HepG2 (cell line): ENCODE data around the gene CPT1B. TPM values are rescaled to one million over a fixed set of nuclear protein-coding genes. Genes with fewer than 3 reads are reported as not detected.

Experiments
- ATF7 ChIP-seq, 2 experiments: fragments of 450-650 bp in 1 of 2; sonication (generic) in 1 of 2; formaldehyde crosslinking in 1 of 2; IDR thresholded peaks; 2 replicates each; pipeline versions ENCODE4 v1.4.0 to v1.6.1; 2016 to 2020; ENCODE audit warnings: antibody characterized with exemption in 1 of 2, mild to moderate bottlenecking in 1 of 2, missing genetic modification reagents in 1 of 2
- ELF3 ChIP-seq: IDR thresholded peaks from 2 replicates; pipeline ENCODE4 v1.6.1; 2016; ENCODE audit warnings: missing genetic modification reagents, missing compliant biosample characterization
- ELF4 ChIP-seq: sonication (generic); formaldehyde crosslinking; IDR thresholded peaks from 2 replicates; pipeline ENCODE4 v1.5.0; 2020; ENCODE audit warnings: missing genetic modification reagents, mild to moderate bottlenecking, moderate library complexity, borderline replicate concordance
- MIER3 ChIP-seq: IDR thresholded peaks from 2 replicates; pipeline ENCODE4 v1.6.1; 2016; ENCODE audit warnings: missing compliant biosample characterization, borderline replicate concordance
- MLLT10 ChIP-seq: sonication (generic); formaldehyde crosslinking; IDR thresholded peaks from 2 replicates; pipeline ENCODE4 v1.4.0; 2020; ENCODE audit warnings: missing genetic modification reagents
- MTF1 ChIP-seq: sonication (generic); formaldehyde crosslinking; IDR thresholded peaks from 2 replicates; pipeline ENCODE4 v1.5.0; 2020; ENCODE audit warnings: missing genetic modification reagents
- NR2C2 ChIP-seq: sonication (generic); formaldehyde crosslinking; IDR thresholded peaks from 2 replicates; pipeline ENCODE4 v1.4.0; 2020; ENCODE audit warnings: missing genetic modification reagents, mild to moderate bottlenecking, moderate library complexity, borderline replicate concordance
- PAF1 ChIP-seq: IDR thresholded peaks from 2 replicates; pipeline ENCODE4 v1.6.1; 2016; ENCODE audit warnings: missing genetic modification reagents, missing compliant biosample characterization
- PHF20 ChIP-seq: sonication (generic); formaldehyde crosslinking; IDR thresholded peaks from 2 replicates; pipeline ENCODE4 v1.5.0; 2020; ENCODE audit warnings: mild to moderate bottlenecking, missing genetic modification reagents
- PHF21A ChIP-seq: sonication (generic); formaldehyde crosslinking; IDR thresholded peaks from 2 replicates; pipeline ENCODE4 v1.5.0; 2020; ENCODE audit warnings: mild to moderate bottlenecking, missing genetic modification reagents
- STAT5B ChIP-seq: sonication (generic); formaldehyde crosslinking; IDR thresholded peaks from 2 replicates; pipeline ENCODE4 v1.4.0; 2020; ENCODE audit warnings: missing genetic modification reagents
- ZNF274 ChIP-seq: sonication (generic); formaldehyde crosslinking; IDR thresholded peaks from 2 replicates; pipeline ENCODE4 v1.5.1; 2020; ENCODE audit warnings: mild to moderate bottlenecking, missing genetic modification reagents
- ZNF737 ChIP-seq: sonication (generic); formaldehyde crosslinking; IDR thresholded peaks from 2 replicates; pipeline ENCODE4 v1.5.0; 2020; ENCODE audit warnings: missing genetic modification reagents, mild to moderate bottlenecking, borderline replicate concordance
- ZNF792 ChIP-seq: IDR thresholded peaks from 2 replicates; pipeline ENCODE4 v1.6.1; 2016
- ZSCAN20 ChIP-seq: sonication (generic); formaldehyde crosslinking; IDR thresholded peaks from 2 replicates; pipeline ENCODE4 v1.4.0; 2020; ENCODE audit warnings: missing genetic modification reagents, mild to moderate bottlenecking, borderline replicate concordance
- ZSCAN21 ChIP-seq: sonication (generic); formaldehyde crosslinking; IDR thresholded peaks from 2 replicates; pipeline ENCODE4 v1.8.0; 2022; ENCODE audit warnings: mild to moderate bottlenecking, missing genetic modification reagents, moderate library complexity, borderline replicate concordance
- polyA plus RNA-seq, 8 experiments: library from polyadenylated mRNA; depleted of rRNA in 3 of 8; stranded (reverse) in 7 of 8; unstranded in 1 of 8; fragments of >200 nt; fragmentation: Illumina TruSeq in 4 of 8; extraction: Trizol in 4 of 8; gene quantifications; 2 replicates each; pipeline versions ENCODE4 v1.2.1 to v1.2.3, GENCODE V29; 2011 to 2016; ENCODE audit warnings: low read depth in 4 of 8, missing spikeins in 1 of 8, mixed read lengths in 1 of 8; ENCODE audit not compliant: insufficient read depth in 1 of 8
- total RNA-seq, 5 experiments: library from RNA; depleted of rRNA; stranded (reverse); fragments of >200 nt; fragmentation: Illumina TruSeq; extraction: Trizol; gene quantifications; 2 replicates each; pipeline ENCODE4 v1.2.3, GENCODE V29; 2016; ENCODE audit warnings: low read depth in 1 of 5
- TF ChIP-seq, protein P1 (sequence below): sonication (generic); formaldehyde crosslinking; IDR thresholded peaks from 2 replicates; pipeline ENCODE4 v1.5.1; 2020; ENCODE audit warnings: missing genetic modification reagents, mild to moderate bottlenecking, borderline replicate concordance
- TF ChIP-seq, protein P2 (sequence below): sonication (generic); formaldehyde crosslinking; IDR thresholded peaks from 2 replicates; pipeline ENCODE4 v1.5.0; 2020; ENCODE audit warnings: missing genetic modification reagents
- TF ChIP-seq, protein P3 (sequence below): sonication (generic); formaldehyde crosslinking; IDR thresholded peaks from 2 replicates; pipeline ENCODE4 v1.4.0; 2020; ENCODE audit warnings: missing genetic modification reagents
- TF ChIP-seq, protein P4 (sequence below): sonication (generic); formaldehyde crosslinking; IDR thresholded peaks from 2 replicates; pipeline ENCODE4 v1.5.0; 2020; ENCODE audit warnings: missing genetic modification reagents
- TF ChIP-seq, protein P5 (sequence below): sonication (generic); formaldehyde crosslinking; IDR thresholded peaks from 2 replicates; pipeline ENCODE4 v1.4.0; 2020; ENCODE audit warnings: missing genetic modification reagents

The CPT1B gene
- total and polyA plus RNA-seq, 2 of the 13 experiments (the other 11 are each of a cell fraction or from before 2014, with no cell fraction given) = 9.2 to 19.5 TPM

DNA sequence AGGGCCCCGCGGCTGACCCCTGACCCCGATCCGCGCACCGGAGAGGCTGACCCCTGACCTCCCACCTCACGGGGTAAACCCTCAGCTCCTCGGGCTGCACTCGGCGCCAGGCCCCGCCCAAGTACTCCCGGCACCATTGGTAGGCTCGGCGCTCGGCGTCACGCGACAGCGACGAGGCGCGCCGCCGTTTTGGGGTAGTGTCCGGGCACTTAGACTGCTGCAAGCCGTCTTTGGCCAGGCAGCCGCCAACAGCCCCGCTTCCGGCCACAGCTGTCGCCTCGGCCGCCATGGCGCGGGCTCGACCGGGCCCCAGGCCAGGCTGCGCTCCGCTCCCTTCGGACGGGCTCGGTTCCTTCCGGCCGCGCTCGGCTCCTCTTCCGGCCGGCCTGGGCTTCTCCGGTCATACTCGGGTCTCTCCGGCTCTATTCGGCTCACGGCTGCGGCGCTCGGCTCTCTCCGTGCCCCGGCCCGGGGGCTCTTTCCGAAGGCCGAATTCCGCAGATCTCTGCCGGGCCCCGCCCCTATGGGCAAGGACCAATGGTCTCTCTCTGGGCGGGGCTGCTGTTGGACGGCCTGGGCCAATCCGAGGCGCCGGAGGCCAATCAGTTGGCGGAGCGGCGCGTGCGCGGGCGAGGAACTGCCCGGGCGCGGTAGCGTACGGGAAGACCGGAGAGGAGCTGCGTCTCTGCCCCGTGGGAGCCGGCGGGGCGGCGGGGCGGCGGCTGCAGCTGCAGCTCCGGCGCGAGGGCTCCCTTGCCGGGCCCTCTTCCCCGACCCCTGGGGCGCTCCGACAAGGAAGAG lies 4.5 kb upstream of the CPT1B start, which contains the start of gene CHKB (continued):
- TF ChIP-seq PAF1 (CRISPR knock-in tag) = no peak
- TF ChIP-seq ZNF274 (CRISPR knock-in tag) = peak; percentile 60; the same call in 1 of the 2 replicates
- TF ChIP-seq ZSCAN21 = peak; percentile 36; the same call in 1 of the 2 replicates
- TF ChIP-seq PHF21A (CRISPR knock-in tag) = peak; percentile 90
- no peak for TF ChIP-seq ELF3 (CRISPR knock-in tag)
- TF ChIP-seq, protein P1, sequence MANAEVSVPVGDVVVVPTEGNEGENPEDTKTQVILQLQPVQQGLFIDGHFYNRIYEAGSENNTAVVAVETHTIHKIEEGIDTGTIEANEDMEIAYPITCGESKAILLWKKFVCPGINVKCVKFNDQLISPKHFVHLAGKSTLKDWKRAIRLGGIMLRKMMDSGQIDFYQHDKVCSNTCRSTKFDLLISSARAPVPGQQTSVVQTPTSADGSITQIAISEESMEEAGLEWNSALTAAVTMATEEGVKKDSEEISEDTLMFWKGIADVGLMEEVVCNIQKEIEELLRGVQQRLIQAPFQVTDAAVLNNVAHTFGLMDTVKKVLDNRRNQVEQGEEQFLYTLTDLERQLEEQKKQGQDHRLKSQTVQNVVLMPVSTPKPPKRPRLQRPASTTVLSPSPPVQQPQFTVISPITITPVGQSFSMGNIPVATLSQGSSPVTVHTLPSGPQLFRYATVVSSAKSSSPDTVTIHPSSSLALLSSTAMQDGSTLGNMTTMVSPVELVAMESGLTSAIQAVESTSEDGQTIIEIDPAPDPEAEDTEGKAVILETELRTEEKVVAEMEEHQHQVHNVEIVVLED (CRISPR knock-in tag) = peak; percentile 68
- TF ChIP-seq, protein P2, sequence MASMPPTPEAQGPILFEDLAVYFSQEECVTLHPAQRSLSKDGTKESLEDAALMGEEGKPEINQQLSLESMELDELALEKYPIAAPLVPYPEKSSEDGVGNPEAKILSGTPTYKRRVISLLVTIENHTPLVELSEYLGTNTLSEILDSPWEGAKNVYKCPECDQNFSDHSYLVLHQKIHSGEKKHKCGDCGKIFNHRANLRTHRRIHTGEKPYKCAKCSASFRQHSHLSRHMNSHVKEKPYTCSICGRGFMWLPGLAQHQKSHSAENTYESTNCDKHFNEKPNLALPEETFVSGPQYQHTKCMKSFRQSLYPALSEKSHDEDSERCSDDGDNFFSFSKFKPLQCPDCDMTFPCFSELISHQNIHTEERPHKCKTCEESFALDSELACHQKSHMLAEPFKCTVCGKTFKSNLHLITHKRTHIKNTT (CRISPR knock-in tag) = no peak
- peak; percentile 72; the same call in 1 of the 2 replicates for TF ChIP-seq ZSCAN20
- TF ChIP-seq, protein P3, sequence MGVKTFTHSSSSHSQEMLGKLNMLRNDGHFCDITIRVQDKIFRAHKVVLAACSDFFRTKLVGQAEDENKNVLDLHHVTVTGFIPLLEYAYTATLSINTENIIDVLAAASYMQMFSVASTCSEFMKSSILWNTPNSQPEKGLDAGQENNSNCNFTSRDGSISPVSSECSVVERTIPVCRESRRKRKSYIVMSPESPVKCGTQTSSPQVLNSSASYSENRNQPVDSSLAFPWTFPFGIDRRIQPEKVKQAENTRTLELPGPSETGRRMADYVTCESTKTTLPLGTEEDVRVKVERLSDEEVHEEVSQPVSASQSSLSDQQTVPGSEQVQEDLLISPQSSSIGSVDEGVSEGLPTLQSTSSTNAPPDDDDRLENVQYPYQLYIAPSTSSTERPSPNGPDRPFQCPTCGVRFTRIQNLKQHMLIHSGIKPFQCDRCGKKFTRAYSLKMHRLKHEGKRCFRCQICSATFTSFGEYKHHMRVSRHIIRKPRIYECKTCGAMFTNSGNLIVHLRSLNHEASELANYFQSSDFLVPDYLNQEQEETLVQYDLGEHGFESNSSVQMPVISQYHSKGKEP (CRISPR knock-in tag) = no peak; the same call in 1 of the 2 replicates
- TF ChIP-seq MIER3 = no peak
- TF ChIP-seq ZNF737 (CRISPR knock-in tag) = no peak
- TF ChIP-seq, protein P4, sequence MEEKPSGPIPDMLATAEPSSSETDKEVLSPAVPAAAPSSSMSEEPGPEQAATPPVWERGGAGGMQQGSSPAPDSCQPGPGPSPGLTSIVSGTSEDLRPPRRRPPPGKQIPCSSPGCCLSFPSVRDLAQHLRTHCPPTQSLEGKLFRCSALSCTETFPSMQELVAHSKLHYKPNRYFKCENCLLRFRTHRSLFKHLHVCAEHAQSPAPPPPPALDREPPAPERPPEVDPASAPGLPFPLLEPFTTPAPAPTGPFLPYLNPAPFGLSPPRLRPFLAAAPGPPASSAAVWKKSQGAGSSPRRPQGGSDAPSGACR (CRISPR knock-in tag) = 0 out of 2 replicates have a peak, but pooled peaks have one; percentile 43
- TF ChIP-seq, protein P5, sequence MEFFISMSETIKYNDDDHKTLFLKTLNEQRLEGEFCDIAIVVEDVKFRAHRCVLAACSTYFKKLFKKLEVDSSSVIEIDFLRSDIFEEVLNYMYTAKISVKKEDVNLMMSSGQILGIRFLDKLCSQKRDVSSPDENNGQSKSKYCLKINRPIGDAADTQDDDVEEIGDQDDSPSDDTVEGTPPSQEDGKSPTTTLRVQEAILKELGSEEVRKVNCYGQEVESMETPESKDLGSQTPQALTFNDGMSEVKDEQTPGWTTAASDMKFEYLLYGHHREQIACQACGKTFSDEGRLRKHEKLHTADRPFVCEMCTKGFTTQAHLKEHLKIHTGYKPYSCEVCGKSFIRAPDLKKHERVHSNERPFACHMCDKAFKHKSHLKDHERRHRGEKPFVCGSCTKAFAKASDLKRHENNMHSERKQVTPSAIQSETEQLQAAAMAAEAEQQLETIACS (CRISPR knock-in tag) = peak; percentile 53; the same call in 1 of the 2 replicates
- no peak for TF ChIP-seq ATF7 (IDR thresholded peaks at IDR 0.05)
- no peak for TF ChIP-seq ATF7 (CRISPR knock-in tag; IDR thresholded peaks at IDR 0.05)
- TF ChIP-seq STAT5B (CRISPR knock-in tag) = 0 out of 2 replicates have a peak, but pooled peaks have one; percentile 54
- no peak; the same call in 1 of the 2 replicates for TF ChIP-seq ZNF792 (CRISPR knock-in tag)
- peak; percentile 74 for TF ChIP-seq PHF20 (CRISPR knock-in tag)
- TF ChIP-seq NR2C2 (CRISPR knock-in tag) = peak; percentile 98
- TF ChIP-seq MLLT10 (CRISPR knock-in tag) = no peak
- TF ChIP-seq ELF4 (CRISPR knock-in tag) = peak; percentile 40; the same call in 1 of the 2 replicates
- peak; percentile 65; the same call in 1 of the 2 replicates for TF ChIP-seq MTF1 (CRISPR knock-in tag)
